ENCODE data around the gene TRAF3. TPM values are rescaled to one million over a fixed set of nuclear protein-coding genes. Genes with fewer than 3 reads are reported as not detected.

Gene TRAF3
- total and polyA plus RNA-seq, 4 donors = 2.1 to 12.0 (median 5.2) TPM

DNA sequence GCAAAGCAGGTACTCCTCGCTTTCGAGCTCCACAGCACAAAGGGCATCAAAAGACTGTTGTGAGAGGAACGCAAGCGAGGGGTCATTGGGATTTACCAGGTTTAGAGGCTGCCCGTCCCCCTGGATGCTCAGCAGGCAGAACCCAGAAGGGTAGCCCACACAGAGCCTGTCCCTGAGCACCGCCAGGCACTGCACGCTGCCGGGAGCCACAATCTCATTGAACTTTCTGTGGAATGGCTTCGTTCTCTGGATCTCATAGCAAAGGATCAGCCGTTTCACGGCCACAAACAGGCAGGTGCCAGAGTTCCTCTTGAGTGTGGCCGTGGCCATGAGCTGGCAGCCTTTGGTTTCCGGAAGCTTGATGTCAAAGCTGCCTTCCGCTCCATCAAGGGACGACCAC is 166.7 kb downstream of the TRAF3 start:
- H3K36me3 ChIP-seq (ENCODE audit: control insufficient read depth in 4 of 4, insufficient read depth in 3 of 4, low read depth in 1 of 4, low read length in 3 of 4) = peaks cover 17 to 65% (median 34%) of the 10 kb centered on the region in 4 donors
- TF ChIP-seq YY1 (IDR thresholded peaks at IDR 0.05) (no peak), SP1 (IDR thresholded peaks at IDR 0.05) (no peak), HNF4A (conservative IDR thresholded peaks at IDR 0.05) (no peak), FOXA1 (IDR thresholded peaks at IDR 0.05) (no peak), RAD21 (IDR thresholded peaks at IDR 0.05) (no peak), NR2F2 (IDR thresholded peaks at IDR 0.05) (no peak)
- TF ChIP-seq, protein P1, sequence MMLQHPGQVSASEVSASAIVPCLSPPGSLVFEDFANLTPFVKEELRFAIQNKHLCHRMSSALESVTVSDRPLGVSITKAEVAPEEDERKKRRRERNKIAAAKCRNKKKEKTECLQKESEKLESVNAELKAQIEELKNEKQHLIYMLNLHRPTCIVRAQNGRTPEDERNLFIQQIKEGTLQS (IDR thresholded peaks at IDR 0.05) = no peak
- no peak overlapping the region for H3K9ac ChIP-seq (ENCODE audit: low read depth in 1 of 2, low read length in 2 of 2)
- no peak for DNase-seq (ENCODE audit: low spot score)
- H3K27ac ChIP-seq (ENCODE audit: low read depth in 1 of 2, low read length in 2 of 2) = no peak overlapping the region
- H3K9me3 ChIP-seq (ENCODE audit: control insufficient read depth in 4 of 4, low read length in 3 of 4) = no peaks in the 10 kb centered on the region
- H3K27me3 ChIP-seq (ENCODE audit: control insufficient read depth in 4 of 4, insufficient read depth in 4 of 4, low read length in 3 of 4) = no peaks in the 10 kb centered on the region
- H3K4me3 ChIP-seq (ENCODE audit: low read depth in 1 of 3, low read length in 3 of 3) = no peak overlapping the region
- 96% methylated on average over 15 of the region's 15 CpGs for WGBS
- H3K4me1 ChIP-seq (ENCODE audit: control insufficient read depth in 4 of 4, insufficient read depth in 4 of 4, low read length in 3 of 4) = peaks cover 3 to 18% (median 13%) of the 10 kb centered on the region in 4 donors

- Histone ChIP-seq H3K9ac (ENCODE audit: low read depth in 1 of 2, low read length in 2 of 2) (no peak overlapping the region), H3K9me3 (ENCODE audit: control insufficient read depth in 4 of 4, low read length in 3 of 4) (no peaks in the 10 kb centered on the region), H3K36me3 (ENCODE audit: control insufficient read depth in 4 of 4, insufficient read depth in 3 of 4, low read depth in 1 of 4, low read length in 3 of 4) (peaks cover 18 to 65% (median 33%) of the 10 kb centered on the region in 4 donors), H3K4me1 (ENCODE audit: control insufficient read depth in 4 of 4, insufficient read depth in 4 of 4, low read length in 3 of 4) (peaks cover 3 to 18% (median 13%) of the 10 kb centered on the region in 4 donors), H3K27ac (ENCODE audit: low read depth in 1 of 2, low read length in 2 of 2) (no peak overlapping the region), H3K27me3 (ENCODE audit: control insufficient read depth in 4 of 4, insufficient read depth in 4 of 4, low read length in 3 of 4) (no peaks in the 10 kb centered on the region), H3K4me3 (ENCODE audit: low read depth in 1 of 3, low read length in 3 of 3) (no peak overlapping the region)
- 94% methylated on average over 36 of the region's 36 CpGs for WGBS
- no peak for TF ChIP-seq RAD21 (IDR thresholded peaks at IDR 0.05)
- TF ChIP-seq ZBTB33 (IDR thresholded peaks at IDR 0.05) = no peak
- no peak for TF ChIP-seq HNF4G (IDR thresholded peaks at IDR 0.05)
- no peak for TF ChIP-seq YY1 (IDR thresholded peaks at IDR 0.05)
- TF ChIP-seq EGR1 (IDR thresholded peaks at IDR 0.05; ENCODE audit: low read depth in 2 of 2) = no peak
- TF ChIP-seq, protein P2, sequence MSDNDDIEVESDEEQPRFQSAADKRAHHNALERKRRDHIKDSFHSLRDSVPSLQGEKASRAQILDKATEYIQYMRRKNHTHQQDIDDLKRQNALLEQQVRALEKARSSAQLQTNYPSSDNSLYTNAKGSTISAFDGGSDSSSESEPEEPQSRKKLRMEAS (IDR thresholded peaks at IDR 0.05) = no peak
- no peak for TF ChIP-seq RXRA (IDR thresholded peaks at IDR 0.05)
- no peak for TF ChIP-seq GABPA (IDR thresholded peaks at IDR 0.05 in 1 of 2, conservative IDR thresholded peaks at IDR 0.05 in 1 of 2)
- TF ChIP-seq FOXA2 (IDR thresholded peaks at IDR 0.05) = no peak
- TF ChIP-seq HNF4A (conservative IDR thresholded peaks at IDR 0.05) = no peak
- TF ChIP-seq JUND (IDR thresholded peaks at IDR 0.05) = no peak
- TF ChIP-seq NR2F2 (IDR thresholded peaks at IDR 0.05) = no peak
- no peak for TF ChIP-seq TAF1 (conservative IDR thresholded peaks at IDR 0.05)
- no peak for TF ChIP-seq FOXA1 (IDR thresholded peaks at IDR 0.05)
- no peak for TF ChIP-seq SP1 (IDR thresholded peaks at IDR 0.05)
- TF ChIP-seq, protein P3, sequence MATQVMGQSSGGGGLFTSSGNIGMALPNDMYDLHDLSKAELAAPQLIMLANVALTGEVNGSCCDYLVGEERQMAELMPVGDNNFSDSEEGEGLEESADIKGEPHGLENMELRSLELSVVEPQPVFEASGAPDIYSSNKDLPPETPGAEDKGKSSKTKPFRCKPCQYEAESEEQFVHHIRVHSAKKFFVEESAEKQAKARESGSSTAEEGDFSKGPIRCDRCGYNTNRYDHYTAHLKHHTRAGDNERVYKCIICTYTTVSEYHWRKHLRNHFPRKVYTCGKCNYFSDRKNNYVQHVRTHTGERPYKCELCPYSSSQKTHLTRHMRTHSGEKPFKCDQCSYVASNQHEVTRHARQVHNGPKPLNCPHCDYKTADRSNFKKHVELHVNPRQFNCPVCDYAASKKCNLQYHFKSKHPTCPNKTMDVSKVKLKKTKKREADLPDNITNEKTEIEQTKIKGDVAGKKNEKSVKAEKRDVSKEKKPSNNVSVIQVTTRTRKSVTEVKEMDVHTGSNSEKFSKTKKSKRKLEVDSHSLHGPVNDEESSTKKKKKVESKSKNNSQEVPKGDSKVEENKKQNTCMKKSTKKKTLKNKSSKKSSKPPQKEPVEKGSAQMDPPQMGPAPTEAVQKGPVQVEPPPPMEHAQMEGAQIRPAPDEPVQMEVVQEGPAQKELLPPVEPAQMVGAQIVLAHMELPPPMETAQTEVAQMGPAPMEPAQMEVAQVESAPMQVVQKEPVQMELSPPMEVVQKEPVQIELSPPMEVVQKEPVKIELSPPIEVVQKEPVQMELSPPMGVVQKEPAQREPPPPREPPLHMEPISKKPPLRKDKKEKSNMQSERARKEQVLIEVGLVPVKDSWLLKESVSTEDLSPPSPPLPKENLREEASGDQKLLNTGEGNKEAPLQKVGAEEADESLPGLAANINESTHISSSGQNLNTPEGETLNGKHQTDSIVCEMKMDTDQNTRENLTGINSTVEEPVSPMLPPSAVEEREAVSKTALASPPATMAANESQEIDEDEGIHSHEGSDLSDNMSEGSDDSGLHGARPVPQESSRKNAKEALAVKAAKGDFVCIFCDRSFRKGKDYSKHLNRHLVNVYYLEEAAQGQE (IDR thresholded peaks at IDR 0.05) = no peak
- TF ChIP-seq CTCF (IDR thresholded peaks at IDR 0.05; ENCODE audit: low read depth, low read length, missing input control) = no peak
- TF ChIP-seq, protein P1 (IDR thresholded peaks at IDR 0.05) = no peak
- DNase-seq (ENCODE audit: low spot score) = no peak
These were observed 167.4 kb downstream of the TRAF3 start for GRCh38 chr14:102944448-102945330.

All from liver (tissue), 9 donors.